DND-41 (cell line): ENCODE measurements around the gene PRDM15.

Source experiments
- ATAC-seq: fragments of 200-7000 bp; cut with Tn5 transposase; 3 replicates; pipeline ENCODE4 v1.9.1; 2021; ENCODE audit warnings: low read depth; ENCODE audit not compliant: insufficient read depth
- DNase-seq: peaks from one replicate; pipeline ENCODE4 v3.0.0-alpha.2; 2020
- H2AFZ ChIP-seq: 2 replicates; pipeline ENCODE4 v1.6.0; 2012; ENCODE audit warnings: low read depth, low read length
- H3K27ac ChIP-seq: 2 replicates; pipeline ENCODE4 v1.5.1; 2012; ENCODE audit warnings: low read length, inconsistent platforms
- H3K27me3 ChIP-seq: fragments of 200-600 bp; sonication (generic); 2 replicates; pipeline ENCODE4 v1.6.0; 2012; ENCODE audit warnings: low read length, mild to moderate bottlenecking, inconsistent platforms; ENCODE audit not compliant: insufficient read depth, poor library complexity
- H3K36me3 ChIP-seq: 2 replicates; pipeline ENCODE4 v1.5.1; 2012; ENCODE audit warnings: low read length, inconsistent platforms; ENCODE audit not compliant: insufficient read depth
- H3K4me1 ChIP-seq: 2 replicates; pipeline ENCODE4 v1.5.1; 2012; ENCODE audit warnings: mild to moderate bottlenecking, low read length; ENCODE audit not compliant: insufficient read depth
- H3K4me2 ChIP-seq: 2 replicates; pipeline ENCODE4 v1.6.0; 2012; ENCODE audit warnings: mild to moderate bottlenecking, moderate library complexity, low read length, inconsistent platforms; ENCODE audit not compliant: insufficient read depth
- H3K4me3 ChIP-seq, 2 experiments: fragments of 200-600 bp in 1 of 2; shearing (Covaris generic) in 1 of 2; 2 replicates each; pipeline ENCODE4 v1.5.1; 2012 to 2016; ENCODE audit warnings: inconsistent platforms in 2 of 2, low read length in 2 of 2, mild to moderate bottlenecking in 2 of 2, low read depth in 1 of 2, moderate library complexity in 1 of 2
- H3K79me2 ChIP-seq: 2 replicates; pipeline ENCODE4 v1.6.0; 2012; ENCODE audit warnings: low read length, inconsistent platforms; ENCODE audit not compliant: insufficient read depth
- H3K9ac ChIP-seq: 2 replicates; pipeline ENCODE4 v1.6.0; 2012; ENCODE audit warnings: low read depth, mild to moderate bottlenecking, inconsistent platforms, low read length, moderate library complexity
- H3K9me3 ChIP-seq: 2 replicates; pipeline ENCODE4 v1.5.1; 2012; ENCODE audit warnings: low read length, moderate library complexity, mild to moderate bottlenecking, inconsistent platforms; ENCODE audit not compliant: insufficient read depth, severe bottlenecking
- H4K20me1 ChIP-seq: 2 replicates; pipeline ENCODE4 v1.6.0; 2012; ENCODE audit warnings: low read length; ENCODE audit not compliant: insufficient read depth
- EZH2 ChIP-seq: IDR thresholded peaks from 3 replicates; pipeline ENCODE4 v1.6.1; 2012; ENCODE audit warnings: borderline replicate concordance, low read depth, mild to moderate bottlenecking, moderate library complexity, low read length, inconsistent platforms; ENCODE audit not compliant: severe bottlenecking
- TF ChIP-seq, protein P1 (sequence below): IDR thresholded peaks from 2 replicates; pipeline ENCODE4 v1.5.1; 2012; ENCODE audit warnings: borderline replicate concordance, low read length, moderate library complexity, mild to moderate bottlenecking; ENCODE audit not compliant: poor library complexity, severe bottlenecking; ENCODE audit errors: extremely low read depth

PRDM15 gene

DNA sequence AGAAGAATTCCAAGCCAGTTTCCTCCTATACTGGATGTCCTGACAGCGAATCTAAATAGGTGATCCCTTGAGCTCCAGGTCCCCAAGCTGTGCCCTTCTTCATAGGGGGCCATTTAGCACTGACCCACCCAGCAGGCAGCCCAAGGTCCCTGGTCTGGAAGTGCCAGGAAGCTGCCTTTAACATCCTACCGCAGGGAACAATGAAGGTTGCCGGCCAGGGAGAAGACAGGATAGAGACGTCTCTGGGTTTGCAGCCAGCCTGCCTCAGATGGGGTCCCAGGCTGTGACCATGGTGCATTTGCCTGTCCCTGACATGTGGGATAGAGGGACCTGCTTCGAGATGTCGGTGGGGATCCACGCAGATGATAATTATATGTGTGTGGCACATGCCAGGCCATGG lies 109.6 kb downstream of the PRDM15 start:
- no peak for TF ChIP-seq EZH2
- TF ChIP-seq, protein P1, sequence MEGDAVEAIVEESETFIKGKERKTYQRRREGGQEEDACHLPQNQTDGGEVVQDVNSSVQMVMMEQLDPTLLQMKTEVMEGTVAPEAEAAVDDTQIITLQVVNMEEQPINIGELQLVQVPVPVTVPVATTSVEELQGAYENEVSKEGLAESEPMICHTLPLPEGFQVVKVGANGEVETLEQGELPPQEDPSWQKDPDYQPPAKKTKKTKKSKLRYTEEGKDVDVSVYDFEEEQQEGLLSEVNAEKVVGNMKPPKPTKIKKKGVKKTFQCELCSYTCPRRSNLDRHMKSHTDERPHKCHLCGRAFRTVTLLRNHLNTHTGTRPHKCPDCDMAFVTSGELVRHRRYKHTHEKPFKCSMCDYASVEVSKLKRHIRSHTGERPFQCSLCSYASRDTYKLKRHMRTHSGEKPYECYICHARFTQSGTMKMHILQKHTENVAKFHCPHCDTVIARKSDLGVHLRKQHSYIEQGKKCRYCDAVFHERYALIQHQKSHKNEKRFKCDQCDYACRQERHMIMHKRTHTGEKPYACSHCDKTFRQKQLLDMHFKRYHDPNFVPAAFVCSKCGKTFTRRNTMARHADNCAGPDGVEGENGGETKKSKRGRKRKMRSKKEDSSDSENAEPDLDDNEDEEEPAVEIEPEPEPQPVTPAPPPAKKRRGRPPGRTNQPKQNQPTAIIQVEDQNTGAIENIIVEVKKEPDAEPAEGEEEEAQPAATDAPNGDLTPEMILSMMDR: no peak
- Histone ChIP-seq H3K4me1 (peaks cover 100% of the 10 kb centered on the region), H3K27me3 (no peaks in the 10 kb centered on the region), H4K20me1 (no peaks in the 10 kb centered on the region), H3K9me3 (peaks cover 7% of the 10 kb centered on the region), H3K36me3 (no peaks in the 10 kb centered on the region), H3K4me3 (peak overlapping the region in 1 of 2 experiments; percentile 38; a peak in 2 of 4 replicates), H3K9ac (peak overlapping the region; percentile 63), H3K4me2 (peak overlapping the region; percentile 60), H2AFZ (no peak overlapping the region), H3K79me2 (peaks cover 7% of the 10 kb centered on the region; the same call in 1 of the 2 replicates), H3K27ac (peak overlapping the region; percentile 96)
- DNase-seq: no peak
- no peak for ATAC-seq

GRCh38 chr21:41769111-41769510 lies 110.0 kb downstream of the PRDM15 start:
- Histone ChIP-seq H3K27me3 (no peaks in the 10 kb centered on the region), H2AFZ (no peak overlapping the region), H3K27ac (peak overlapping the region; percentile 96), H3K9ac (peak overlapping the region; percentile 63), H3K9me3 (peaks cover 7% of the 10 kb centered on the region), H4K20me1 (no peaks in the 10 kb centered on the region), H3K4me1 (peaks cover 100% of the 10 kb centered on the region), H3K79me2 (peaks cover 8% of the 10 kb centered on the region), H3K36me3 (no peaks in the 10 kb centered on the region), H3K4me2 (peak overlapping the region; percentile 60), H3K4me3 (peak overlapping the region in 1 of 2 experiments; percentile 49; a peak in 2 of 4 replicates)
- no peak for ATAC-seq
- TF ChIP-seq EZH2: no peak
- TF ChIP-seq, protein P1: no peak
- peak; percentile 37 for DNase-seq

GRCh38 chr21:41768437-41769042 lies 110.6 kb downstream of the PRDM15 start:
- Histone ChIP-seq H3K36me3 (no peaks in the 10 kb centered on the region), H3K9me3 (peaks cover 7% of the 10 kb centered on the region), H3K9ac (peak overlapping the region; percentile 63), H2AFZ (peak overlapping the region; percentile 51; the same call in 1 of the 2 replicates), H3K79me2 (peaks cover 11% of the 10 kb centered on the region), H4K20me1 (no peaks in the 10 kb centered on the region), H3K4me1 (peaks cover 100% of the 10 kb centered on the region), H3K27ac (peak overlapping the region; percentile 96), H3K4me2 (peak overlapping the region; percentile 60), H3K27me3 (no peaks in the 10 kb centered on the region), H3K4me3 (peak overlapping the region in 1 of 2 experiments; percentile 49; a peak in 2 of 4 replicates)
- TF ChIP-seq EZH2: no peak
- TF ChIP-seq, protein P1: peak; percentile 65
- DNase-seq (peak; percentile 88), ATAC-seq (peak; percentile 67)
